ENCODE data around the gene LGALS3BP. TPM values are rescaled to one million over a fixed set of nuclear protein-coding genes. Genes with fewer than 3 reads are reported as not detected.

LGALS3BP gene
- total and polyA plus RNA-seq, 2 experiments from 2014 or later, result 15.1 to 36.5 TPM

DNA sequence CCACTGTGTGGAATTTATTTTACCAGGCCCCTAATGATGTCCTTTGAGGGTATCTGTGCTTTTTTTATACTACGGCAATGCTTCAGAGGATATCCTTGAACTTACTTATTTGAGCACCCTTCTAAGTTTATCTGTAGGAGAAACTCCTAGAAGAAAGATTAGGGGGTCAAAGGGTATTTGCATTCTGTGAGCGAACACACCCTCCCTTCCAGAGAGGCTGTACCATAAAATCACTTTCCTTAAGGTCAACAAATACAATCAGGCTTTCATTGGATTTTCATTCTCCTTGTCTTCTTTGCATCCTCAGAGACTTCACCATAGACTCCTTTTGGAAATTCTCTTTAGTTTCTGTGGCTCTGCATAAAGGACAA is 39.5 kb upstream of the LGALS3BP start (continued):
- TF ChIP-seq, protein P1, sequence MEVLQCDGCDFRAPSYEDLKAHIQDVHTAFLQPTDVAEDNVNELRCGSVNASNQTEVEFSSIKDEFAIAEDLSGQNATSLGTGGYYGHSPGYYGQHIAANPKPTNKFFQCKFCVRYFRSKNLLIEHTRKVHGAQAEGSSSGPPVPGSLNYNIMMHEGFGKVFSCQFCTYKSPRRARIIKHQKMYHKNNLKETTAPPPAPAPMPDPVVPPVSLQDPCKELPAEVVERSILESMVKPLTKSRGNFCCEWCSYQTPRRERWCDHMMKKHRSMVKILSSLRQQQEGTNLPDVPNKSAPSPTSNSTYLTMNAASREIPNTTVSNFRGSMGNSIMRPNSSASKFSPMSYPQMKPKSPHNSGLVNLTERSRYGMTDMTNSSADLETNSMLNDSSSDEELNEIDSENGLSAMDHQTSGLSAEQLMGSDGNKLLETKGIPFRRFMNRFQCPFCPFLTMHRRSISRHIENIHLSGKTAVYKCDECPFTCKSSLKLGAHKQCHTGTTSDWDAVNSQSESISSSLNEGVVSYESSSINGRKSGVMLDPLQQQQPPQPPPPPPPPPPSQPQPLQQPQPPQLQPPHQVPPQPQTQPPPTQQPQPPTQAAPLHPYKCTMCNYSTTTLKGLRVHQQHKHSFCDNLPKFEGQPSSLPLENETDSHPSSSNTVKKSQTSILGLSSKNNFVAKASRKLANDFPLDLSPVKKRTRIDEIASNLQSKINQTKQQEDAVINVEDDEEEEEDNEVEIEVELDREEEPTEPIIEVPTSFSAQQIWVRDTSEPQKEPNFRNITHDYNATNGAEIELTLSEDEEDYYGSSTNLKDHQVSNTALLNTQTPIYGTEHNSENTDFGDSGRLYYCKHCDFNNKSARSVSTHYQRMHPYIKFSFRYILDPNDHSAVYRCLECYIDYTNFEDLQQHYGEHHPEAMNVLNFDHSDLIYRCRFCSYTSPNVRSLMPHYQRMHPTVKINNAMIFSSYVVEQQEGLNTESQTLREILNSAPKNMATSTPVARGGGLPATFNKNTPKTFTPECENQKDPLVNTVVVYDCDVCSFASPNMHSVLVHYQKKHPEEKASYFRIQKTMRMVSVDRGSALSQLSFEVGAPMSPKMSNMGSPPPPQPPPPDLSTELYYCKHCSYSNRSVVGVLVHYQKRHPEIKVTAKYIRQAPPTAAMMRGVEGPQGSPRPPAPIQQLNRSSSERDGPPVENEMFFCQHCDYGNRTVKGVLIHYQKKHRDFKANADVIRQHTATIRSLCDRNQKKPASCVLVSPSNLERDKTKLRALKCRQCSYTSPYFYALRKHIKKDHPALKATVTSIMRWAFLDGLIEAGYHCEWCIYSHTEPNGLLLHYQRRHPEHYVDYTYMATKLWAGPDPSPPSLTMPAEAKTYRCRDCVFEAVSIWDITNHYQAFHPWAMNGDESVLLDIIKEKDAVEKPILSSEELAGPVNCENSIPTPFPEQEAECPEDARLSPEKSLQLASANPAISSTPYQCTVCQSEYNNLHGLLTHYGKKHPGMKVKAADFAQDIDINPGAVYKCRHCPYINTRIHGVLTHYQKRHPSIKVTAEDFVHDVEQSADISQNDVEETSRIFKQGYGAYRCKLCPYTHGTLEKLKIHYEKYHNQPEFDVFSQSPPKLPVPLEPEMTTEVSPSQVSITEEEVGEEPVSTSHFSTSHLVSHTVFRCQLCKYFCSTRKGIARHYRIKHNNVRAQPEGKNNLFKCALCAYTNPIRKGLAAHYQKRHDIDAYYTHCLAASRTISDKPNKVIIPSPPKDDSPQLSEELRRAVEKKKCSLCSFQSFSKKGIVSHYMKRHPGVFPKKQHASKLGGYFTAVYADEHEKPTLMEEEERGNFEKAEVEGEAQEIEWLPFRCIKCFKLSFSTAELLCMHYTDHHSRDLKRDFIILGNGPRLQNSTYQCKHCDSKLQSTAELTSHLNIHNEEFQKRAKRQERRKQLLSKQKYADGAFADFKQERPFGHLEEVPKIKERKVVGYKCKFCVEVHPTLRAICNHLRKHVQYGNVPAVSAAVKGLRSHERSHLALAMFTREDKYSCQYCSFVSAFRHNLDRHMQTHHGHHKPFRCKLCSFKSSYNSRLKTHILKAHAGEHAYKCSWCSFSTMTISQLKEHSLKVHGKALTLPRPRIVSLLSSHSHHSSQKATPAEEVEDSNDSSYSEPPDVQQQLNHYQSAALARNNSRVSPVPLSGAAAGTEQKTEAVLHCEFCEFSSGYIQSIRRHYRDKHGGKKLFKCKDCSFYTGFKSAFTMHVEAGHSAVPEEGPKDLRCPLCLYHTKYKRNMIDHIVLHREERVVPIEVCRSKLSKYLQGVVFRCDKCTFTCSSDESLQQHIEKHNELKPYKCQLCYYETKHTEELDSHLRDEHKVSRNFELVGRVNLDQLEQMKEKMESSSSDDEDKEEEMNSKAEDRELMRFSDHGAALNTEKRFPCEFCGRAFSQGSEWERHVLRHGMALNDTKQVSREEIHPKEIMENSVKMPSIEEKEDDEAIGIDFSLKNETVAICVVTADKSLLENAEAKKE (CRISPR knock-in tag; IDR thresholded peaks at IDR 0.05), result no peak
- no peak for TF ChIP-seq CTCF (conservative IDR thresholded peaks at IDR 0.05; ENCODE audit: low read depth in 2 of 2)
- TF ChIP-seq CREB1 (CRISPR knock-in tag; IDR thresholded peaks at IDR 0.05; ENCODE audit: low read depth), result no peak
- TF ChIP-seq NANOG (IDR thresholded peaks at IDR 0.05; ENCODE audit: borderline replicate concordance), result no peak
- TF ChIP-seq JUNB (IDR thresholded peaks at IDR 0.05; ENCODE audit: unreplicated experiment), result no peak
- TF ChIP-seq POLR2AphosphoS5 (IDR thresholded peaks at IDR 0.05; ENCODE audit: low read depth), result no peak

DNA sequence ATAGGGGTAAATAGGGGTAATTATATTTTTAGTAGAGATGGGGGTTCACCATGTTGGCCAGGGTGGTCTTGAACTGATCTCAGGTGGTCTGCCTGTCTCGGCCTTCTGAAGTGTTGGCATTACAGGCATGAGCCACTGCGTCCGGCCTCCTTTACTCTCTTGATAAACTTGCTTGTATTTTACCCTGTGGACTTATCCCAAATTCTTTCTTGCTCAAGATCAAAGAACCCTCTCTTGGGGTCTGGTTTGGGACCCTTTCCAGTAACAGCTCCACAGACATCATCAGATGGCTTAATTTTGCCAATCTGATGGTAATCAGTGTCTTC is 38.6 kb upstream of the LGALS3BP start:
- Mint-ChIP-seq H3K4me1 (peaks cover 12% of the 10 kb centered on the region), H3K27me3 (ENCODE audit: insufficient read depth, low read depth, poor library complexity) (peaks cover 27% of the 10 kb centered on the region), H3K36me3 (ENCODE audit: low read depth) (peaks cover 10% of the 10 kb centered on the region; the same call in 2 of the 3 replicates), H3K9me3 (peaks cover 40% of the 10 kb centered on the region), H3K4me3 (no peak overlapping the region), H3K27ac (no peak overlapping the region)
- peaks cover 3% of the 10 kb centered on the region for H3K4me1 ChIP-seq (ENCODE audit: insufficient read depth)
- H3K27me3 ChIP-seq (ENCODE audit: insufficient read depth), result peaks cover 36% of the 10 kb centered on the region
- no peak overlapping the region for H2AFZ ChIP-seq
- no peak overlapping the region for H3K27ac ChIP-seq (ENCODE audit: low read depth)
- H3K4me2 ChIP-seq, result no peak overlapping the region
- no peaks in the 10 kb centered on the region for H3F3A ChIP-seq (replicated peaks; ENCODE audit: low read depth)
- no peaks in the 10 kb centered on the region for H3K36me3 ChIP-seq (ENCODE audit: insufficient read depth)
- no peak for DNase-seq (ENCODE audit: low spot score)
- H3K79me2 ChIP-seq (replicated peaks; ENCODE audit: insufficient read depth), result no peaks in the 10 kb centered on the region
- ATAC-seq, result no peak
- H3K9me2 ChIP-seq (ENCODE audit: insufficient read depth), result no peaks in the 10 kb centered on the region
- no peaks in the 10 kb centered on the region for H4K20me1 ChIP-seq (replicated peaks; ENCODE audit: insufficient read depth)
- no peak overlapping the region for H3K4me3 ChIP-seq
- TF ChIP-seq CTCF (conservative IDR thresholded peaks at IDR 0.05; ENCODE audit: low read depth in 2 of 2), result no peak
- TF ChIP-seq ZNF114 (CRISPR knock-in tag; IDR thresholded peaks at IDR 0.05), result no peak
- no peak for TF ChIP-seq NANOG (IDR thresholded peaks at IDR 0.05; ENCODE audit: borderline replicate concordance)
- TF ChIP-seq POLR2AphosphoS5 (IDR thresholded peaks at IDR 0.05; ENCODE audit: low read depth), result no peak
- TF ChIP-seq EZH2 (IDR thresholded peaks at IDR 0.05; ENCODE audit: low read depth, unreplicated experiment), result no peak

Measured in GM23338 (cell line).